GM21786 (cell line): ENCODE results near the gene CGN.

Source experiments
- ATAC-seq: cut with Tn5 transposase; IDR thresholded peaks from one replicate; pipeline ENCODE4 v1.9.1; 2021; ENCODE audit not compliant: unreplicated experiment

CGN gene

GRCh38 chr1:151501474-151501873 is 9.7 kb upstream of the CGN start:
- no peak for ATAC-seq

GRCh38 chr1:151502035-151502700 is 9.0 kb upstream of the CGN start:
- no peak for ATAC-seq

GRCh38 chr1:151502859-151503780 is 8.1 kb upstream of the CGN start:
- no peak for ATAC-seq

GRCh38 chr1:151504252-151504651 is 6.9 kb upstream of the CGN start:
- ATAC-seq, result no peak

- no peak for ATAC-seq
Observed at GRCh38 chr1:151504759-151505158, 6.4 kb upstream of the CGN start.

- ATAC-seq, result no peak
Observed at GRCh38 chr1:151508833-151509232, 2.4 kb upstream of the CGN start.

- ATAC-seq, result no peak
Observed at GRCh38 chr1:151509350-151510019, 1.7 kb upstream of the CGN start.

GRCh38 chr1:151510020-151510405 is 1.2 kb upstream of the CGN start:
- ATAC-seq, result no peak

- ATAC-seq, result no peak
Observed at GRCh38 chr1:151510614-151510956, 602 bp upstream of the CGN start.

GRCh38 chr1:151511636-151512215 is 539 bp downstream of the CGN start:
- no peak for ATAC-seq

GRCh38 chr1:151512326-151512725 is 1.1 kb downstream of the CGN start:
- ATAC-seq, result no peak

GRCh38 chr1:151512801-151513625 is 1.8 kb downstream of the CGN start:
- ATAC-seq, result no peak

GRCh38 chr1:151513626-151514121 is 2.5 kb downstream of the CGN start:
- ATAC-seq, result no peak

- ATAC-seq, result no peak
Observed at GRCh38 chr1:151514366-151514765, 3.2 kb downstream of the CGN start.

- ATAC-seq, result no peak
Observed at GRCh38 chr1:151515265-151515664, 4.1 kb downstream of the CGN start.

GRCh38 chr1:151516031-151516511 is 4.9 kb downstream of the CGN start:
- no peak for ATAC-seq

GRCh38 chr1:151518431-151518830 is 7.2 kb downstream of the CGN start:
- no peak for ATAC-seq

- ATAC-seq, result no peak
Observed at GRCh38 chr1:151518936-151519335, 7.7 kb downstream of the CGN start.

- no peak for ATAC-seq
Observed at GRCh38 chr1:151519667-151520066, 8.5 kb downstream of the CGN start.

- no peak for ATAC-seq
Observed at GRCh38 chr1:151520359-151520758, 9.2 kb downstream of the CGN start.
